H1 (cell line): Measurements from ENCODE around the gene ADARB2. TPM values are rescaled to one million over a fixed set of nuclear protein-coding genes. Genes with fewer than 3 reads are reported as not detected.

Source experiments
- ASH2L ChIP-seq: fragments of 200-600, 300-600 bp; sonication (generic); IDR thresholded peaks from one replicate; pipeline ENCODE4 v1.7.1; 2017; ENCODE audit warnings: low read length
- EP300 ChIP-seq, 2 experiments: IDR thresholded peaks; 1 replicate in 1 of 2; 2 replicates in 1 of 2; pipeline ENCODE4 v1.6.1; 2011 to 2012; ENCODE audit warnings: low read depth in 2 of 2, low read length in 2 of 2, mild to moderate bottlenecking in 2 of 2, borderline replicate concordance in 1 of 2, inconsistent platforms in 1 of 2, moderate library complexity in 1 of 2
- SP2 ChIP-seq: IDR thresholded peaks from 2 replicates; pipeline ENCODE4 v1.6.1; 2012; ENCODE audit warnings: mild to moderate bottlenecking, low read length, inconsistent platforms
- polyA plus RNA-seq, 7 experiments: library from polyadenylated mRNA; depleted of rRNA in 3 of 7; stranded (reverse) in 5 of 7; unstranded in 2 of 7; fragments of >200 nt in 5 of 7; fragments of 200-250 nt in 2 of 7; gene quantifications; 1 replicate in 5 of 7; 2 replicates in 1 of 7; 4 replicates in 1 of 7; pipeline versions ENCODE4 v1.2.1 to v1.2.3, GENCODE V29; 2011 to 2013; ENCODE audit warnings: missing spikeins in 2 of 7, mixed read lengths in 2 of 7
- total RNA-seq: library from RNA; stranded (reverse); fragmentation: NEBNext Ultra II Directional; extraction: Animal tissue kit (Norgen Biotek cat#: 25700); gene quantifications from 2 replicates; pipeline ENCODE4 v1.2.1, GENCODE V29; 2021

Gene ADARB2
- total and polyA plus RNA-seq, 2 of the 8 experiments (the other 6 are each of a cell fraction or from before 2014, with no cell fraction given), result 2.2 to 2.8 TPM

- no peak for TF ChIP-seq SP2
- TF ChIP-seq EP300 (IDR thresholded peaks at IDR 0.05; ENCODE audit: borderline replicate concordance in 1 of 2, low read depth in 2 of 2, low read length in 2 of 2), result no peak
- TF ChIP-seq ASH2L, result no peak
Measured at GRCh38 chr10:1572519-1573333, 164.6 kb downstream of the ADARB2 start (continued).
